ENCODE data around the gene ITGB4. TPM values are rescaled to one million over a fixed set of nuclear protein-coding genes. Genes with fewer than 3 reads are reported as not detected.

ITGB4 gene
- total RNA-seq (22.4 TPM), polyA plus RNA-seq (64.8 TPM)

DNA sequence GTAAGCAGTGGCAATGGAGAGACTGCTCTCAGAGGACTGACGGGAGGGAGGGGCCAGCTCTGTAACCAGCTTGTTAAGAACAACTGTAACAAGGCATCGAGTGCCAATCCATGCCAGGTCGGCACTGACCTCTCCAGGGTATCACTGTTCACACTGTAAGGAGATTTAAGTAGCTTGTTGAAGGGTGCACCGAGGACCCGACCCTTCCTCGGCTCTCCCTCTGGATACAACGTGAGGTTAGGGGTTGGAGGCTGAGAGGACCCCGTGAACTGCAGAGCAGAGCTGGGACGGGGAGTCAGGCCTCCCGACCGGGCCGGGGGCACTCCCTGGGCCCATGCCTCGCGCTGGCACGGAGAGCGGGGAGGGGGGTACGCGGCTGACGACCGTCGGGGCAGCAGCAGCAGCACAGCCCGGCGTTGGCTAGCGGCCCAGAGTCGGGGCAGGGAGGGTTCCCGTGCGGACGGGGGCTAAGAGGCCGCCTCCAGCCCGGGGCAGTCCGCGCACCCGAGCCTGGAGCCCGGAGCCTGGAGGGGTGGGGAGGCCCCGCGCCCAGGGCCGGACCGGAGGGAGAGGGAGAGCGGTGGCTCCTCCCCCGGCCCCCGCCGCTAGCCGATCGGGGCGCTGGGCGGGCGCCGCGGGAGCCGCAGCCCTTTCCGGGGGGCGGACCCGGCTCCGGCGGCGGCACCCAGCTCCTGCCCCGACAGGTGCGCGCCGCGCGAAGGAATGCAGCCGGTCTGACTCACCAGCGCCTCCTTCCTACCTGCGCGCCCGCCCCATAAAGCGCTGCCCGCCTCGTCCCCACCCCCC, at the start of gene ITGB4:
TSS of gene ITGB4 (plus strand) at position 804 of the 807 bp plus-strand sequence. CDS start 3,245 bp downstream, outside the sequence.
- peak within 1 kb of the TSS; percentile 87 for H3K27ac ChIP-seq (ENCODE audit: low read depth)
- H3K4me1 ChIP-seq (ENCODE audit: insufficient read depth) = no peaks in the 10 kb centered on the region
- WGBS = 3% methylated on average over 70 of the region's 70 CpGs
- no peaks in the 10 kb centered on the region for H3K36me3 ChIP-seq (ENCODE audit: insufficient read depth)
- H3K4me3 ChIP-seq (ENCODE audit: low read depth, low read length) = peak within 1 kb of the TSS; percentile 55
- no peak for DNase-seq (ENCODE audit: extremely low spot score)

- no peak for DNase-seq (ENCODE audit: extremely low spot score)
- Histone ChIP-seq H3K4me3 (ENCODE audit: low read depth, low read length) (no peak overlapping the region), H3K36me3 (ENCODE audit: insufficient read depth) (no peaks in the 10 kb centered on the region), H3K27ac (ENCODE audit: low read depth) (no peak overlapping the region), H3K4me1 (ENCODE audit: insufficient read depth) (no peaks in the 10 kb centered on the region)
- 95% methylated on average over 5 of the region's 5 CpGs for WGBS
These were observed 49.2 kb upstream of the ITGB4 start for GRCh38 chr17:75672011-75672410.

- 83% methylated on average over 4 of the region's 4 CpGs for WGBS
These were observed 47.8 kb upstream of the ITGB4 start for GRCh38 chr17:75673487-75673886.

GRCh38 chr17:75676461-75676860, 44.8 kb upstream of the ITGB4 start:
- no peak for DNase-seq (ENCODE audit: extremely low spot score)
- Histone ChIP-seq H3K36me3 (ENCODE audit: insufficient read depth) (peaks cover 2% of the 10 kb centered on the region), H3K27ac (ENCODE audit: low read depth) (no peak overlapping the region), H3K4me1 (ENCODE audit: insufficient read depth) (no peaks in the 10 kb centered on the region), H3K4me3 (ENCODE audit: low read depth, low read length) (no peak overlapping the region)
- 77% methylated on average over 3 of the region's 3 CpGs for WGBS

More at GRCh38 chr17:75673487-75673886, 47.8 kb upstream of the ITGB4 start:
- no peak for DNase-seq (ENCODE audit: extremely low spot score)
- Histone ChIP-seq H3K4me3 (ENCODE audit: low read depth, low read length) (no peak overlapping the region), H3K36me3 (ENCODE audit: insufficient read depth) (no peaks in the 10 kb centered on the region), H3K27ac (ENCODE audit: low read depth) (no peak overlapping the region), H3K4me1 (ENCODE audit: insufficient read depth) (no peaks in the 10 kb centered on the region)

- no peak overlapping the region for H3K4me3 ChIP-seq (ENCODE audit: low read depth, low read length)
- WGBS = 68% methylated on average over 11 of the region's 11 CpGs
- no peaks in the 10 kb centered on the region for H3K4me1 ChIP-seq (ENCODE audit: insufficient read depth)
- peaks cover 2% of the 10 kb centered on the region for H3K36me3 ChIP-seq (ENCODE audit: insufficient read depth)
- no peak for DNase-seq (ENCODE audit: extremely low spot score)
- no peak overlapping the region for H3K27ac ChIP-seq (ENCODE audit: low read depth)
These were observed 41.5 kb upstream of the ITGB4 start for GRCh38 chr17:75679706-75680211.

DNA sequence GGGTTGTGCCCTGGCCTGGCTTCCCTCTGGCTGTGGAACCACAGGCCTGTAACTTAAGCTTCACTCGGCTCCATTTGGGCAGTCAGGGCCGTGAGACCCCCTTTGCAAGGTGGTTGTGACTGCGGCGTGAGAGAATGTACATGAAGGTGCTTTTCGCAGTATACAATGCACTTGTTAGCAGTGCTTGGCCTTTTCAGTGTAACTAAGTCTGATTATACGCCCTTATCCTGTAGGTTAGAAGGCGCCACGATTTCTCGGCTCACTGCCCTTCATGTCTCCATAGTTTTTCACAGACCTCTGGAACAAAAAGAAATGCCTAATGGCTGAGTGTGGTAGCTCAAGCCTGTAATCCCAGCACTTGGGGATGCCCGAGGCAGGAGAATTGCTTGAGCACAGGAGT, 40.8 kb upstream of the ITGB4 start:
- Histone ChIP-seq H3K36me3 (ENCODE audit: insufficient read depth) (peaks cover 2% of the 10 kb centered on the region), H3K27ac (ENCODE audit: low read depth) (no peak overlapping the region), H3K4me1 (ENCODE audit: insufficient read depth) (no peaks in the 10 kb centered on the region), H3K4me3 (ENCODE audit: low read depth, low read length) (no peak overlapping the region)
- WGBS = 93% methylated on average over 10 of the region's 10 CpGs
- DNase-seq (ENCODE audit: extremely low spot score) = no peak

GRCh38 chr17:75681289-75681688, 40.0 kb upstream of the ITGB4 start:
- DNase-seq (ENCODE audit: extremely low spot score) = no peak
- Histone ChIP-seq H3K4me1 (ENCODE audit: insufficient read depth) (no peaks in the 10 kb centered on the region), H3K27ac (ENCODE audit: low read depth) (no peak overlapping the region), H3K36me3 (ENCODE audit: insufficient read depth) (peaks cover 2% of the 10 kb centered on the region), H3K4me3 (ENCODE audit: low read depth, low read length) (no peak overlapping the region)
- 77% methylated on average over 3 of the region's 3 CpGs for WGBS

- Histone ChIP-seq H3K27ac (ENCODE audit: low read depth) (peak overlapping the region; percentile 54), H3K4me3 (ENCODE audit: low read depth, low read length) (no peak overlapping the region), H3K36me3 (ENCODE audit: insufficient read depth) (peaks cover 2% of the 10 kb centered on the region), H3K4me1 (ENCODE audit: insufficient read depth) (no peaks in the 10 kb centered on the region)
- 85% methylated on average over 4 of the region's 4 CpGs for WGBS
- DNase-seq (ENCODE audit: extremely low spot score) = no peak
These were observed 37.7 kb upstream of the ITGB4 start for GRCh38 chr17:75683583-75683982.

DNA sequence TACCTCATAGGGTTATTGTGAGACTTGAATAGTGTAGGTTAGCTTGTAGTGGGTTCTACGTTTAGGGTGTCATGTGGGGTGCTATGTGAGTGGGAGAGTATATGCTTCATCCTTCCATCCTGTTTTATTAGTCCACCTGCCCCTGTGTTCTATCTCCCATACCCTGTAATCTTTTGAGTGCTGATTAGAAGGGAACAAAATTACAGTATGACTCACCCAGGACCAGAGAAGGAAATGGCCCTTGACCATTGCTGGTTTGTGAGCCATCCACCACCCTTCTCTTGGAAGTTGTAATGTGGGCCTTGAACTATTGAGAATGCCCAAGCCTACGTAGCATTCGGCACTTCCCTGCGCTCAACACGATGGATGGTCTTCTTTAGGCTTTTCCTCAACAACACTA, 37.0 kb upstream of the ITGB4 start:
- Histone ChIP-seq H3K36me3 (ENCODE audit: insufficient read depth) (peaks cover 2% of the 10 kb centered on the region), H3K27ac (ENCODE audit: low read depth) (peak overlapping the region; percentile 65), H3K4me3 (ENCODE audit: low read depth, low read length) (no peak overlapping the region), H3K4me1 (ENCODE audit: insufficient read depth) (no peaks in the 10 kb centered on the region)
- no peak for DNase-seq (ENCODE audit: extremely low spot score)
- 96% methylated on average over 5 of the region's 5 CpGs for WGBS

GRCh38 chr17:75684924-75685323, 36.3 kb upstream of the ITGB4 start:
- Histone ChIP-seq H3K36me3 (ENCODE audit: insufficient read depth) (peaks cover 2% of the 10 kb centered on the region), H3K27ac (ENCODE audit: low read depth) (peak overlapping the region; percentile 65), H3K4me1 (ENCODE audit: insufficient read depth) (no peaks in the 10 kb centered on the region), H3K4me3 (ENCODE audit: low read depth, low read length) (no peak overlapping the region)
- 76% methylated on average over 7 of the region's 7 CpGs for WGBS
- DNase-seq (ENCODE audit: extremely low spot score) = no peak

- no peaks in the 10 kb centered on the region for H3K4me1 ChIP-seq (ENCODE audit: insufficient read depth)
- peak overlapping the region; percentile 78 for H3K27ac ChIP-seq (ENCODE audit: low read depth)
- peaks cover 2% of the 10 kb centered on the region for H3K36me3 ChIP-seq (ENCODE audit: insufficient read depth)
- 82% methylated on average over 3 of the region's 3 CpGs for WGBS
- DNase-seq (ENCODE audit: extremely low spot score) = no peak
- H3K4me3 ChIP-seq (ENCODE audit: low read depth, low read length) = no peak overlapping the region
These were observed 35.8 kb upstream of the ITGB4 start for GRCh38 chr17:75685499-75685898.

DNA sequence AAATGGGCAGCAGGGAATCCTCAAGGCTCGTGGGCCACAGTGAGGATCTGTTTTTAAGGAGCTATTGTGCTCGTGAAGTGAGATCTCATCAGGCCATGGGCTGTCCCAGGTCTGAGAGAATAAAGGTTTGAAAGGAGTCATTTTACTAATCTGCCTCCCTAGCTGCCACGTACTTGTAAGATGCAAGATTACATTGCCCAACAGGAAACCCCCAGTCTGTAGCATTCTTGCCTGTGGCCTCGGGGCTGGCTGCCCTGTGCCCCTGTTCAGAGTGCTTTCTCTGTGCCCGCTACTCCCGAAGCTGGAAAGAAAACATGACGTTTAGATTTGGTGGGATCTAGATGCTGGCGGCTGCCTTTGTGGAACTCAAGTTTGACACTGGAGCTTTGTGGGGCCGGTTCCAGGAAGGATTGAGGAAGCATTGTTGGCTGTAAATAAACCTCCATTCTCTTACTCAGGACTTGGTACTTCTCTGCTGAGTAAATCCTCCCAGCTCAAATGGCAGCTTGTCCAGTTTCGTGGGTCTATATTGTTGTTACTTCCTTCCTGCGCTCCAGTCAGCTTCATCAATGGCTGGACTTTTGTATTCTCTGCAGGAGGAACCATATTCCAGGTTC, 32.9 kb upstream of the ITGB4 start:
- Histone ChIP-seq H3K36me3 (ENCODE audit: insufficient read depth) (no peaks in the 10 kb centered on the region), H3K4me1 (ENCODE audit: insufficient read depth) (no peaks in the 10 kb centered on the region), H3K4me3 (ENCODE audit: low read depth, low read length) (no peak overlapping the region), H3K27ac (ENCODE audit: low read depth) (peak overlapping the region; percentile 41)
- no peak for DNase-seq (ENCODE audit: extremely low spot score)
- WGBS = 63% methylated on average over 11 of the region's 11 CpGs

GRCh38 chr17:75689441-75689873, 31.8 kb upstream of the ITGB4 start:
- Histone ChIP-seq H3K4me1 (ENCODE audit: insufficient read depth) (no peaks in the 10 kb centered on the region), H3K27ac (ENCODE audit: low read depth) (peak overlapping the region; percentile 2), H3K36me3 (ENCODE audit: insufficient read depth) (no peaks in the 10 kb centered on the region), H3K4me3 (ENCODE audit: low read depth, low read length) (no peak overlapping the region)
- 76% methylated on average over 6 of the region's 6 CpGs for WGBS
- DNase-seq (ENCODE audit: extremely low spot score) = no peak

- H3K27ac ChIP-seq (ENCODE audit: low read depth) = no peak overlapping the region
- H3K4me1 ChIP-seq (ENCODE audit: insufficient read depth) = no peaks in the 10 kb centered on the region
- H3K36me3 ChIP-seq (ENCODE audit: insufficient read depth) = no peaks in the 10 kb centered on the region
- no peak overlapping the region for H3K4me3 ChIP-seq (ENCODE audit: low read depth, low read length)
- DNase-seq (ENCODE audit: extremely low spot score) = no peak
- WGBS = 81% methylated on average over 5 of the region's 5 CpGs
These were observed 29.9 kb upstream of the ITGB4 start for GRCh38 chr17:75691371-75691791.

All from urinary bladder (tissue), 4 donors.